ENCODE results near the gene CCDC170. TPM values are rescaled to one million over a fixed set of nuclear protein-coding genes. Genes with fewer than 3 reads are reported as not detected.

Gene CCDC170
- total and polyA plus RNA-seq, 9 of the 15 experiments (the other 6 are each of a cell fraction or from before 2014, with no cell fraction given) = 0.01 to 0.18 (median 0.05) TPM; not detected in 6

DNA sequence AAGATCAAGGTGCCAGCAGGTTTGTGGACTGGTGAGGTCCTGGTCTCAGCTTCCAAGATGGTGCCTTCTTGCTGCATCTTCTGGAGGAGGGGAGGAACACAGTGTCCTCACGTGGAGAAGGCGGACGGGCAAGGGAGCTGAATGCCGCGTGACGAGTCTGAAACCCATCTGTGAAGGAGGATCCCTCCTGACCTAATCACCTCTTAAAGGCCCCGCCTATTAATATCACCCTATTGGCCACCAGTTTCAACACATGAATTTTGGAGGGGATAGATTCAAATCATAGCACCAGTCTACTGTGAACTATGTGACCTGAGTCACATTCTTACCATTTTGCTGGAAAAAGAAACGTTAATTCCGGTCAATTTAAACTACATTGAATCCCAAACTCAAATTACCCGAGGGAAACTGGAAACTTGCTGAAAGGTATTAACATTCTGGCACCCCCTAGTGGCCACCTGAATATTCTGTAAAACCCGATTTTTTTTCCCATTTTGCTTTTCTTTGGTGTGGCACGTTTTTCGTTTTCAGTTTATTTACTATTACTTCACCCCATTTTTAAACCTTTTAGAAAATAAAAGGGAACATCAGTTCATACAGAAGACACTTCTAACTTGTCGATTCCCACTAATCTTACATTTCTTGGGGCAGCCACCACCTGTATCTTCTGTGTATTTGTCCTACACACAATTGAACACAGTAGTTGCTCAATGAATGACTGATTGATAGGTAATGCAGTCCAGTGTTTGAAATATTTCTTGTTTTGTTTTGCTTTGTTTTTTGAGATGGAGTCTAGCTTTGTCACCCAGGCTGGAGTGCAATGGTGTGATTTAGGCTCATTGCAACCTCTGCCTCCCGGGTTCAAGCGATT is 17.9 kb upstream of the CCDC170 start (continued):
- TF ChIP-seq, protein P1, sequence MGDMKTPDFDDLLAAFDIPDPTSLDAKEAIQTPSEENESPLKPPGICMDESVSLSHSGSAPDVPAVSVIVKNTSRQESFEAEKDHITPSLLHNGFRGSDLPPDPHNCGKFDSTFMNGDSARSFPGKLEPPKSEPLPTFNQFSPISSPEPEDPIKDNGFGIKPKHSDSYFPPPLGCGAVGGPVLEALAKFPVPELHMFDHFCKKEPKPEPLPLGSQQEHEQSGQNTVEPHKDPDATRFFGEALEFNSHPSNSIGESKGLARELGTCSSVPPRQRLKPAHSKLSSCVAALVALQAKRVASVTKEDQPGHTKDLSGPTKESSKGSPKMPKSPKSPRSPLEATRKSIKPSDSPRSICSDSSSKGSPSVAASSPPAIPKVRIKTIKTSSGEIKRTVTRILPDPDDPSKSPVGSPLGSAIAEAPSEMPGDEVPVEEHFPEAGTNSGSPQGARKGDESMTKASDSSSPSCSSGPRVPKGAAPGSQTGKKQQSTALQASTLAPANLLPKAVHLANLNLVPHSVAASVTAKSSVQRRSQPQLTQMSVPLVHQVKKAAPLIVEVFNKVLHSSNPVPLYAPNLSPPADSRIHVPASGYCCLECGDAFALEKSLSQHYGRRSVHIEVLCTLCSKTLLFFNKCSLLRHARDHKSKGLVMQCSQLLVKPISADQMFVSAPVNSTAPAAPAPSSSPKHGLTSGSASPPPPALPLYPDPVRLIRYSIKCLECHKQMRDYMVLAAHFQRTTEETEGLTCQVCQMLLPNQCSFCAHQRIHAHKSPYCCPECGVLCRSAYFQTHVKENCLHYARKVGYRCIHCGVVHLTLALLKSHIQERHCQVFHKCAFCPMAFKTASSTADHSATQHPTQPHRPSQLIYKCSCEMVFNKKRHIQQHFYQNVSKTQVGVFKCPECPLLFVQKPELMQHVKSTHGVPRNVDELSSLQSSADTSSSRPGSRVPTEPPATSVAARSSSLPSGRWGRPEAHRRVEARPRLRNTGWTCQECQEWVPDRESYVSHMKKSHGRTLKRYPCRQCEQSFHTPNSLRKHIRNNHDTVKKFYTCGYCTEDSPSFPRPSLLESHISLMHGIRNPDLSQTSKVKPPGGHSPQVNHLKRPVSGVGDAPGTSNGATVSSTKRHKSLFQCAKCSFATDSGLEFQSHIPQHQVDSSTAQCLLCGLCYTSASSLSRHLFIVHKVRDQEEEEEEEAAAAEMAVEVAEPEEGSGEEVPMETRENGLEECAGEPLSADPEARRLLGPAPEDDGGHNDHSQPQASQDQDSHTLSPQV (IDR thresholded peaks at IDR 0.05) = no peak
- TF ChIP-seq ARNT (IDR thresholded peaks at IDR 0.05) (0 out of 4 replicates have a peak, but pooled peaks of 1 of the 2 experiments have one; percentile 46), RUNX1 (IDR thresholded peaks at IDR 0.05; ENCODE audit: low read depth) (no peak), CBX2 (IDR thresholded peaks at IDR 0.05; ENCODE audit: insufficient read depth, low read length, poor library complexity, severe bottlenecking) (no peak), ZC3H4 (CRISPR knock-in tag; IDR thresholded peaks at IDR 0.05; ENCODE audit: borderline replicate concordance) (no peak), ZNF384 (IDR thresholded peaks at IDR 0.05; ENCODE audit: low read depth, low read length) (peak; percentile 69), MAFK (IDR thresholded peaks at IDR 0.05; ENCODE audit: low read length) (no peak)
- TF ChIP-seq, protein P2, sequence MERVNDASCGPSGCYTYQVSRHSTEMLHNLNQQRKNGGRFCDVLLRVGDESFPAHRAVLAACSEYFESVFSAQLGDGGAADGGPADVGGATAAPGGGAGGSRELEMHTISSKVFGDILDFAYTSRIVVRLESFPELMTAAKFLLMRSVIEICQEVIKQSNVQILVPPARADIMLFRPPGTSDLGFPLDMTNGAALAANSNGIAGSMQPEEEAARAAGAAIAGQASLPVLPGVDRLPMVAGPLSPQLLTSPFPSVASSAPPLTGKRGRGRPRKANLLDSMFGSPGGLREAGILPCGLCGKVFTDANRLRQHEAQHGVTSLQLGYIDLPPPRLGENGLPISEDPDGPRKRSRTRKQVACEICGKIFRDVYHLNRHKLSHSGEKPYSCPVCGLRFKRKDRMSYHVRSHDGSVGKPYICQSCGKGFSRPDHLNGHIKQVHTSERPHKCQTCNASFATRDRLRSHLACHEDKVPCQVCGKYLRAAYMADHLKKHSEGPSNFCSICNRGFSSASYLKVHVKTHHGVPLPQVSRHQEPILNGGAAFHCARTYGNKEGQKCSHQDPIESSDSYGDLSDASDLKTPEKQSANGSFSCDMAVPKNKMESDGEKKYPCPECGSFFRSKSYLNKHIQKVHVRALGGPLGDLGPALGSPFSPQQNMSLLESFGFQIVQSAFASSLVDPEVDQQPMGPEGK (CRISPR knock-in tag; IDR thresholded peaks at IDR 0.05; ENCODE audit: borderline replicate concordance) = no peak
- TF ChIP-seq, protein P3, sequence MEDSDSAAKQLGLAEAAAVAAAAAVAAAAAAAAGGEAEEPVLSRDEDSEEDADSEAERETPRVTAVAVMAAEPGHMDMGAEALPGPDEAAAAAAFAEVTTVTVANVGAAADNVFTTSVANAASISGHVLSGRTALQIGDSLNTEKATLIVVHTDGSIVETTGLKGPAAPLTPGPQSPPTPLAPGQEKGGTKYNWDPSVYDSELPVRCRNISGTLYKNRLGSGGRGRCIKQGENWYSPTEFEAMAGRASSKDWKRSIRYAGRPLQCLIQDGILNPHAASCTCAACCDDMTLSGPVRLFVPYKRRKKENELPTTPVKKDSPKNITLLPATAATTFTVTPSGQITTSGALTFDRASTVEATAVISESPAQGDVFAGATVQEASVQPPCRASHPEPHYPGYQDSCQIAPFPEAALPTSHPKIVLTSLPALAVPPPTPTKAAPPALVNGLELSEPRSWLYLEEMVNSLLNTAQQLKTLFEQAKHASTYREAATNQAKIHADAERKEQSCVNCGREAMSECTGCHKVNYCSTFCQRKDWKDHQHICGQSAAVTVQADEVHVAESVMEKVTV (CRISPR knock-in tag; IDR thresholded peaks at IDR 0.05) = peak; percentile 26
- TF ChIP-seq, protein P4, sequence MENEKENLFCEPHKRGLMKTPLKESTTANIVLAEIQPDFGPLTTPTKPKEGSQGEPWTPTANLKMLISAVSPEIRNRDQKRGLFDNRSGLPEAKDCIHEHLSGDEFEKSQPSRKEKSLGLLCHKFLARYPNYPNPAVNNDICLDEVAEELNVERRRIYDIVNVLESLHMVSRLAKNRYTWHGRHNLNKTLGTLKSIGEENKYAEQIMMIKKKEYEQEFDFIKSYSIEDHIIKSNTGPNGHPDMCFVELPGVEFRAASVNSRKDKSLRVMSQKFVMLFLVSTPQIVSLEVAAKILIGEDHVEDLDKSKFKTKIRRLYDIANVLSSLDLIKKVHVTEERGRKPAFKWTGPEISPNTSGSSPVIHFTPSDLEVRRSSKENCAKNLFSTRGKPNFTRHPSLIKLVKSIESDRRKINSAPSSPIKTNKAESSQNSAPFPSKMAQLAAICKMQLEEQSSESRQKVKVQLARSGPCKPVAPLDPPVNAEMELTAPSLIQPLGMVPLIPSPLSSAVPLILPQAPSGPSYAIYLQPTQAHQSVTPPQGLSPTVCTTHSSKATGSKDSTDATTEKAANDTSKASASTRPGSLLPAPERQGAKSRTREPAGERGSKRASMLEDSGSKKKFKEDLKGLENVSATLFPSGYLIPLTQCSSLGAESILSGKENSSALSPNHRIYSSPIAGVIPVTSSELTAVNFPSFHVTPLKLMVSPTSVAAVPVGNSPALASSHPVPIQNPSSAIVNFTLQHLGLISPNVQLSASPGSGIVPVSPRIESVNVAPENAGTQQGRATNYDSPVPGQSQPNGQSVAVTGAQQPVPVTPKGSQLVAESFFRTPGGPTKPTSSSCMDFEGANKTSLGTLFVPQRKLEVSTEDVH (IDR thresholded peaks at IDR 0.05; ENCODE audit: low read depth, partially characterized antibody) = no peak
- TF ChIP-seq, protein P5, sequence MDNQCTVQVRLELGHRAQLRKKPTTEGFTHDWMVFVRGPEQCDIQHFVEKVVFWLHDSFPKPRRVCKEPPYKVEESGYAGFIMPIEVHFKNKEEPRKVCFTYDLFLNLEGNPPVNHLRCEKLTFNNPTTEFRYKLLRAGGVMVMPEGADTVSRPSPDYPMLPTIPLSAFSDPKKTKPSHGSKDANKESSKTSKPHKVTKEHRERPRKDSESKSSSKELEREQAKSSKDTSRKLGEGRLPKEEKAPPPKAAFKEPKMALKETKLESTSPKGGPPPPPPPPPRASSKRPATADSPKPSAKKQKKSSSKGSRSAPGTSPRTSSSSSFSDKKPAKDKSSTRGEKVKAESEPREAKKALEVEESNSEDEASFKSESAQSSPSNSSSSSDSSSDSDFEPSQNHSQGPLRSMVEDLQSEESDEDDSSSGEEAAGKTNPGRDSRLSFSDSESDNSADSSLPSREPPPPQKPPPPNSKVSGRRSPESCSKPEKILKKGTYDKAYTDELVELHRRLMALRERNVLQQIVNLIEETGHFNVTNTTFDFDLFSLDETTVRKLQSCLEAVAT (IDR thresholded peaks at IDR 0.05) = no peak
